Measurements from ENCODE around the gene FBXO48. TPM values are rescaled to one million over a fixed set of nuclear protein-coding genes. Genes with fewer than 3 reads are reported as not detected.

Gene FBXO48
- total and polyA plus RNA-seq, 2 experiments from 2014 or later: 1.1 to 1.3 TPM

DNA sequence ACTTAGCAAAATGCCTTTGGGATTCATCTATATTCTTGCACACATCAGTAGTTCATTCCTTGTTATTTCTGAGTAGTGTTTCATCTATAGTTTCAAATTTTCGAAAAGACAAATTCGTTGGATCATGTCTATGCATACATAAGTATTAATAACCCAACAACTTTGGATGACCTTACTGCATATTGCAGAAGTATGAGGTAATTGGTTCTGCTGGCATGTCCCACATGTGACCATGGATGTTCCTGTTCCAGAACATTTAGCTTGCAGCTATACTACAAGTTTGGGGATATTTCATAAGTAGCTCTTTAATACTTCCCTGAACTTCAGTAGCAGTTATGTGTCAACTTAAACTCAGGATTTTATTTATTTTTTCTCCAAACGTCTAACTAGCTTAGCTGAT is 45.2 kb upstream of the FBXO48 start:
- DNase-seq (ENCODE audit: low spot score) (no peak), ATAC-seq (no peak)
- no peaks in the 10 kb centered on the region for H3K79me2 ChIP-seq (replicated peaks; ENCODE audit: insufficient read depth)
- TF ChIP-seq, protein P1, sequence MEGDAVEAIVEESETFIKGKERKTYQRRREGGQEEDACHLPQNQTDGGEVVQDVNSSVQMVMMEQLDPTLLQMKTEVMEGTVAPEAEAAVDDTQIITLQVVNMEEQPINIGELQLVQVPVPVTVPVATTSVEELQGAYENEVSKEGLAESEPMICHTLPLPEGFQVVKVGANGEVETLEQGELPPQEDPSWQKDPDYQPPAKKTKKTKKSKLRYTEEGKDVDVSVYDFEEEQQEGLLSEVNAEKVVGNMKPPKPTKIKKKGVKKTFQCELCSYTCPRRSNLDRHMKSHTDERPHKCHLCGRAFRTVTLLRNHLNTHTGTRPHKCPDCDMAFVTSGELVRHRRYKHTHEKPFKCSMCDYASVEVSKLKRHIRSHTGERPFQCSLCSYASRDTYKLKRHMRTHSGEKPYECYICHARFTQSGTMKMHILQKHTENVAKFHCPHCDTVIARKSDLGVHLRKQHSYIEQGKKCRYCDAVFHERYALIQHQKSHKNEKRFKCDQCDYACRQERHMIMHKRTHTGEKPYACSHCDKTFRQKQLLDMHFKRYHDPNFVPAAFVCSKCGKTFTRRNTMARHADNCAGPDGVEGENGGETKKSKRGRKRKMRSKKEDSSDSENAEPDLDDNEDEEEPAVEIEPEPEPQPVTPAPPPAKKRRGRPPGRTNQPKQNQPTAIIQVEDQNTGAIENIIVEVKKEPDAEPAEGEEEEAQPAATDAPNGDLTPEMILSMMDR (conservative IDR thresholded peaks at IDR 0.05; ENCODE audit: low read depth in 2 of 2): no peak
- TF ChIP-seq CREB1 (CRISPR knock-in tag; IDR thresholded peaks at IDR 0.05; ENCODE audit: low read depth) (no peak), STAT1 (IDR thresholded peaks at IDR 0.05; ENCODE audit: unreplicated experiment) (no peak), EZH2phosphoT487 (IDR thresholded peaks at IDR 0.05; ENCODE audit: unreplicated experiment) (no peak), JUNB (IDR thresholded peaks at IDR 0.05; ENCODE audit: unreplicated experiment) (no peak), POLR2AphosphoS5 (IDR thresholded peaks at IDR 0.05; ENCODE audit: low read depth) (no peak)
- TF ChIP-seq, protein P2, sequence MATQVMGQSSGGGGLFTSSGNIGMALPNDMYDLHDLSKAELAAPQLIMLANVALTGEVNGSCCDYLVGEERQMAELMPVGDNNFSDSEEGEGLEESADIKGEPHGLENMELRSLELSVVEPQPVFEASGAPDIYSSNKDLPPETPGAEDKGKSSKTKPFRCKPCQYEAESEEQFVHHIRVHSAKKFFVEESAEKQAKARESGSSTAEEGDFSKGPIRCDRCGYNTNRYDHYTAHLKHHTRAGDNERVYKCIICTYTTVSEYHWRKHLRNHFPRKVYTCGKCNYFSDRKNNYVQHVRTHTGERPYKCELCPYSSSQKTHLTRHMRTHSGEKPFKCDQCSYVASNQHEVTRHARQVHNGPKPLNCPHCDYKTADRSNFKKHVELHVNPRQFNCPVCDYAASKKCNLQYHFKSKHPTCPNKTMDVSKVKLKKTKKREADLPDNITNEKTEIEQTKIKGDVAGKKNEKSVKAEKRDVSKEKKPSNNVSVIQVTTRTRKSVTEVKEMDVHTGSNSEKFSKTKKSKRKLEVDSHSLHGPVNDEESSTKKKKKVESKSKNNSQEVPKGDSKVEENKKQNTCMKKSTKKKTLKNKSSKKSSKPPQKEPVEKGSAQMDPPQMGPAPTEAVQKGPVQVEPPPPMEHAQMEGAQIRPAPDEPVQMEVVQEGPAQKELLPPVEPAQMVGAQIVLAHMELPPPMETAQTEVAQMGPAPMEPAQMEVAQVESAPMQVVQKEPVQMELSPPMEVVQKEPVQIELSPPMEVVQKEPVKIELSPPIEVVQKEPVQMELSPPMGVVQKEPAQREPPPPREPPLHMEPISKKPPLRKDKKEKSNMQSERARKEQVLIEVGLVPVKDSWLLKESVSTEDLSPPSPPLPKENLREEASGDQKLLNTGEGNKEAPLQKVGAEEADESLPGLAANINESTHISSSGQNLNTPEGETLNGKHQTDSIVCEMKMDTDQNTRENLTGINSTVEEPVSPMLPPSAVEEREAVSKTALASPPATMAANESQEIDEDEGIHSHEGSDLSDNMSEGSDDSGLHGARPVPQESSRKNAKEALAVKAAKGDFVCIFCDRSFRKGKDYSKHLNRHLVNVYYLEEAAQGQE (IDR thresholded peaks at IDR 0.05; ENCODE audit: unreplicated experiment): no peak
- H3K4me2 ChIP-seq: no peak overlapping the region
- H3F3A ChIP-seq (replicated peaks; ENCODE audit: low read depth): no peaks in the 10 kb centered on the region
- Mint-ChIP-seq H3K4me3 (no peak overlapping the region), H3K4me1 (no peaks in the 10 kb centered on the region), H3K36me3 (ENCODE audit: low read depth) (peaks cover 8% of the 10 kb centered on the region; the same call in 1 of the 3 replicates), H3K9me3 (no peaks in the 10 kb centered on the region), H3K27ac (no peak overlapping the region), H3K27me3 (ENCODE audit: insufficient read depth, low read depth, poor library complexity) (no peaks in the 10 kb centered on the region)
- no peak overlapping the region for H2AFZ ChIP-seq
- no peak overlapping the region for H3K27ac ChIP-seq (ENCODE audit: low read depth)
- no peaks in the 10 kb centered on the region for H3K36me3 ChIP-seq (ENCODE audit: insufficient read depth)
- no peaks in the 10 kb centered on the region for H3K27me3 ChIP-seq (ENCODE audit: insufficient read depth)
- no peaks in the 10 kb centered on the region for H4K20me1 ChIP-seq (replicated peaks; ENCODE audit: insufficient read depth)
- no peaks in the 10 kb centered on the region for H3K4me1 ChIP-seq (ENCODE audit: insufficient read depth)
- no peaks in the 10 kb centered on the region for H3K9me2 ChIP-seq (ENCODE audit: insufficient read depth)
- H3K4me3 ChIP-seq: no peak overlapping the region

DNA sequence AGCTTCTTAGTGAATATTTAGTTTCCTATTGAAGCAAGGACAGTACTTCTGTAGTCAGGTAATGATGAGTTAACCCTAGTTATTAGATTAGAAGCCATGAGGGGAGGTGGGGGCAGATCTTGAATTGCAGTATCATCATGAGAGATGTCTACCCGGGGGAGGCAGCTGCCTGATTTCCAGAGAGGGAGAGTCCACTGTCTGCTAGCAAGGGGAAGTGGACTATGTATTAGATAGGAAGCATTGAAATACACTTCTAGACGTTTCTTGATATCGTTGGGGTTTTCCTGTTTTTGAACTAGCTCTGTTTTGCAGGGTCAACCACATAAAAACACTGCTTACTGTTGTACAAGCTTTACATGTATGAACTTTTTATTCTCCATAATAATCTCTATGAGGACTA is 39.1 kb upstream of the FBXO48 start:
- H3K27ac ChIP-seq (ENCODE audit: low read depth): no peak overlapping the region
- Mint-ChIP-seq H3K27ac (no peak overlapping the region), H3K27me3 (ENCODE audit: insufficient read depth, low read depth, poor library complexity) (no peaks in the 10 kb centered on the region), H3K4me1 (peaks cover 9% of the 10 kb centered on the region), H3K9me3 (no peaks in the 10 kb centered on the region), H3K4me3 (no peak overlapping the region), H3K36me3 (ENCODE audit: low read depth) (peaks cover 8% of the 10 kb centered on the region; the same call in 1 of the 3 replicates)
- H3K4me3 ChIP-seq: no peak overlapping the region
- H3F3A ChIP-seq (replicated peaks; ENCODE audit: low read depth): no peaks in the 10 kb centered on the region
- no peaks in the 10 kb centered on the region for H3K36me3 ChIP-seq (ENCODE audit: insufficient read depth)
- 0 out of 2 replicates have a peak, but pooled peaks cover 9% of the 10 kb centered on the region for H3K4me1 ChIP-seq (ENCODE audit: insufficient read depth)
- ATAC-seq (no peak), DNase-seq (ENCODE audit: low spot score) (no peak)
- H3K9me2 ChIP-seq (ENCODE audit: insufficient read depth): no peaks in the 10 kb centered on the region
- H3K27me3 ChIP-seq (ENCODE audit: insufficient read depth): no peaks in the 10 kb centered on the region
- no peaks in the 10 kb centered on the region for H3K79me2 ChIP-seq (replicated peaks; ENCODE audit: insufficient read depth)
- no peak overlapping the region for H2AFZ ChIP-seq
- H4K20me1 ChIP-seq (replicated peaks; ENCODE audit: insufficient read depth): no peaks in the 10 kb centered on the region
- H3K4me2 ChIP-seq: no peak overlapping the region
- TF ChIP-seq, protein P2 (IDR thresholded peaks at IDR 0.05; ENCODE audit: unreplicated experiment): no peak
- TF ChIP-seq EZH2 (IDR thresholded peaks at IDR 0.05; ENCODE audit: low read depth, unreplicated experiment): no peak
- TF ChIP-seq CREB1 (CRISPR knock-in tag; IDR thresholded peaks at IDR 0.05; ENCODE audit: low read depth): no peak
- TF ChIP-seq POLR2AphosphoS5 (IDR thresholded peaks at IDR 0.05; ENCODE audit: low read depth): no peak
